ENCODE measurements around the gene TOP2A.
A peak's percentile ranks its signal among the peaks of the same experiment; 100 is the strongest.
"Not testable (repeated sequence)": the region's sequence is repeated elsewhere in the genome, so short reads cannot be mapped to it uniquely, and the experiment has no call there.

TOP2A gene

DNA sequence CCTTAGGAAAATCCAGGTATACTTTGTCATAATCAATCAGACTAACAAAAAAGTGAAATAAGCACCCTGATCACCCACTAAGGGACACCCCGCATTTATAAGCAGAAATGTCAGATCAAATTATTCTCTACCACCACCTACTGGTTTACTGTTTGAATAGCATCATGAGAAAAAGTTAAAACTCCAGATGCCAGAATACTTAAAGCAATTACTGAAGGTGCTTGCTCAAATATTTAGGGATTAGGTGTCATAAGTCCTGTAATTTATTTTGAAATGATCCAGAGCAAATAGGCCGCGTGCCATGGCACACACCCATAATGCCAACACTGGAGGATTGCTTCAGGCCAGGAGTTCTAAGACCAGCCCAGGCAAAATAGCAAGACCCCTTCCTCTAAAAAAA lies 2.3 kb downstream of the TOP2A start:
- H3K36me3 ChIP-seq, result peaks cover 57% of the 10 kb centered on the region

DNA sequence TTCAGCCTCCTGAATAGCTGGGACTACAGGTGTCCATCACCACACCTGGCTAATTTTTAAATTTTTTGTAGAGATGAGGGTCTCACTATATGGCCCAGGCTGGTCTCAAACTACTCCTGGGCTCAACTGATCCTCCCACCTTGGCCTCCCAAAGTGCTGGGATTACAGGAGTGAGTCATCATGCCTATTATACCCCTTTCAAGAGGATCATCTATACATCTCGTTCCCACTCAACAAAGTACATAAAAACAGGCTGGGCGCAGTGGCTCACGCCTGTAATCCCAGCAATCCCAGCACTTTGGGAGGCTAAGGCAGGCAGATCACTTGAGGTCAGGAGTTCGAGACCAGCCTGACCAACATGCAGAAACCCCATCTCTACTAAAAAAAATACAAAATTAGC lies 3.4 kb downstream of the TOP2A start:
- H3K4me1 ChIP-seq; H3K27me3 ChIP-seq; DNase-seq; H3K4me3 ChIP-seq (ENCODE audit: low read depth, low read length); H3K9me3 ChIP-seq: not testable (repeated sequence)
- H3K36me3 ChIP-seq, result peaks cover 68% of the 10 kb centered on the region

More for the DNA sequence above, 2.3 kb downstream of the TOP2A start:
- Histone ChIP-seq H3K4me1 (peaks cover 4% of the 10 kb centered on the region), H3K27me3 (no peaks in the 10 kb centered on the region), H3K4me3 (ENCODE audit: low read depth, low read length) (peak overlapping the region; percentile 82), H3K9me3 (no peaks in the 10 kb centered on the region)
- no peak for DNase-seq
- TF ChIP-seq, protein P1, sequence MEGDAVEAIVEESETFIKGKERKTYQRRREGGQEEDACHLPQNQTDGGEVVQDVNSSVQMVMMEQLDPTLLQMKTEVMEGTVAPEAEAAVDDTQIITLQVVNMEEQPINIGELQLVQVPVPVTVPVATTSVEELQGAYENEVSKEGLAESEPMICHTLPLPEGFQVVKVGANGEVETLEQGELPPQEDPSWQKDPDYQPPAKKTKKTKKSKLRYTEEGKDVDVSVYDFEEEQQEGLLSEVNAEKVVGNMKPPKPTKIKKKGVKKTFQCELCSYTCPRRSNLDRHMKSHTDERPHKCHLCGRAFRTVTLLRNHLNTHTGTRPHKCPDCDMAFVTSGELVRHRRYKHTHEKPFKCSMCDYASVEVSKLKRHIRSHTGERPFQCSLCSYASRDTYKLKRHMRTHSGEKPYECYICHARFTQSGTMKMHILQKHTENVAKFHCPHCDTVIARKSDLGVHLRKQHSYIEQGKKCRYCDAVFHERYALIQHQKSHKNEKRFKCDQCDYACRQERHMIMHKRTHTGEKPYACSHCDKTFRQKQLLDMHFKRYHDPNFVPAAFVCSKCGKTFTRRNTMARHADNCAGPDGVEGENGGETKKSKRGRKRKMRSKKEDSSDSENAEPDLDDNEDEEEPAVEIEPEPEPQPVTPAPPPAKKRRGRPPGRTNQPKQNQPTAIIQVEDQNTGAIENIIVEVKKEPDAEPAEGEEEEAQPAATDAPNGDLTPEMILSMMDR (IDR thresholded peaks at IDR 0.05; ENCODE audit: low read depth, low read length), result peak; percentile 62

DNA sequence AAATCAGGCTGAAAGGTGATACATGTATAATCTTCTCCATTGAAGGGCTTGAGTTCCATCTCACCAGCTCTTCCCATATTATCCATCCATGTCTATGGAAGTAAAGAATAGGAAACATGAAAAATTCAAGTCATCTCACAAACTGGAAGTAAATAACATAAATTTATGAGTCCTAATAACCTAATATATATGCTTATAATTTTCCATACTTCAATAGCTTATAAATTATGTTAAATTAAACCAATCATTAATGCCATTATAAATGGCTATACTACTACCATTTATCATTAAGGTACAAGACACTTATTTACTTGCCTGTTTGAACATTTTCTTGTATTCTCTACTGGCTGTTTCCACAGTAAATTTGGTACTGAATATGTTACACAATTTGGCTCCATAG lies 4.8 kb downstream of the TOP2A start:
- peaks cover 80% of the 10 kb centered on the region for H3K36me3 ChIP-seq
- no peaks in the 10 kb centered on the region for H3K27me3 ChIP-seq
- DNase-seq, result no peak
- TF ChIP-seq, protein P1 (IDR thresholded peaks at IDR 0.05; ENCODE audit: low read depth, low read length), result no peak
- H3K4me3 ChIP-seq (ENCODE audit: low read depth, low read length), result no peak overlapping the region
- no peaks in the 10 kb centered on the region for H3K9me3 ChIP-seq
- peaks cover 4% of the 10 kb centered on the region for H3K4me1 ChIP-seq

DNA sequence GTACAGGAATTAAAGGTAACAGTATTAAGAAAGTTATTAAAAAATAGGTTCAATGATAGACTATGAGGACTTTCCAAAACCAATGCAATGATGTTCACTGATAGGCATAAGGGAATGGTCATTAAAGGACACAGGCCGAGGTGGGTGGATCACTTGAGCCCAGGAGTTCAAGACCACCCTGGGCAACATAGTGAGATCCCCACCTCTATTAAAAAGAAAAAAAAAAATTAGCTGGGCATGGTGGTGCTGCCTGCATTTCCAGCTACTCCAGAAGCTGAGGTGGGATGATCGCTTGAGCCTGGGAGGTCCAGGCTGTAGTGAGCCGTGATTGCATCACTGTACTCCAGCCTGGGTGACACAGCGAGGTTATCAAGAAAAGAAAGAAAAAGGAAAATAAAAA lies 5.9 kb downstream of the TOP2A start:
- Histone ChIP-seq H3K36me3 (peaks cover 90% of the 10 kb centered on the region), H3K4me1 (peaks cover 4% of the 10 kb centered on the region), H3K27me3 (no peaks in the 10 kb centered on the region), H3K4me3 (ENCODE audit: low read depth, low read length) (no peak overlapping the region), H3K9me3 (no peaks in the 10 kb centered on the region)
- DNase-seq, result no peak
- TF ChIP-seq, protein P1 (IDR thresholded peaks at IDR 0.05; ENCODE audit: low read depth, low read length), result no peak

DNA sequence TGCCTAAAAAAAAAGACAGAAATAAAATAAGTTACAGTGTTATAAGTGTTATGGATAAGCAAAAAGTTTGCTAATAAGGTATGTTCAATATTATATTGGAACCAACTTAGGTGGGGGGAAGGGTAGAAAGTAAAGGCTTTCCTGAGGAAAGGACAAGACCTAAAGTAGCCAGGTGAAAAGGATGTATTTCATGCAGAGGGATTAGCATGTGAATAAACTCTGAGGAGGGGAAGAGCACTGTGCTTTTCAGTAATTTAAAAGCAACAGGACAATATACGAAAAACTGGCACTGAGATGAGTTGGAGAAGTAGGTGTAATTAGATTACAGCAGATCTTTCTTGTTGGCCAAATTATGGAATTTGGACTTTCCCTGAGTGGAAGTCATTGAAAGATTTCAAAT lies 7.6 kb downstream of the TOP2A start:
- H3K36me3 ChIP-seq, result peaks cover 94% of the 10 kb centered on the region
- no peaks in the 10 kb centered on the region for H3K9me3 ChIP-seq
- H3K27me3 ChIP-seq, result no peaks in the 10 kb centered on the region
- no peaks in the 10 kb centered on the region for H3K4me1 ChIP-seq
- DNase-seq, result no peak
- TF ChIP-seq, protein P1 (IDR thresholded peaks at IDR 0.05; ENCODE audit: low read depth, low read length), result no peak
- no peak overlapping the region for H3K4me3 ChIP-seq (ENCODE audit: low read depth, low read length)

DNA sequence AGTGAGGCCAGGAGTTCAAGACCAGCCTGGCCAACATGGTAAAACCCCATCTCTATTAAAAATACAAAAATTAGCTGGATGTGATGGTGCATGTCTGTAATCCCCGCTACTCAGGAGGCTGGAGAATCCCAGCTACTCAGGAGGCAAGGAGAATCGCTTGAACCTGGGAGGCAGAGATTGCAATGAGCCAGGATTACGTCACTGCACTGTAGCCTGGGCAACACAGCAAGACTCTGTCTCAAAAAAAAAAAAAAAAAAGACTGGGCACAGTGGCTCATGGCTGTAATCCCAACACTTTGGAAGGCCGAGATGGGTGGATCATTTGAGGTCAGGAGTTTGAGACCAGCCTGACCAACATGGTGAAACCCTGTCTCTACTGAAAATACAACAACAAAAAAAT lies 8.2 kb downstream of the TOP2A start:
- H3K4me3 ChIP-seq (ENCODE audit: low read depth, low read length); H3K27me3 ChIP-seq; H3K9me3 ChIP-seq; DNase-seq; H3K4me1 ChIP-seq: not testable (repeated sequence)
- H3K36me3 ChIP-seq, result peaks cover 97% of the 10 kb centered on the region

DNA sequence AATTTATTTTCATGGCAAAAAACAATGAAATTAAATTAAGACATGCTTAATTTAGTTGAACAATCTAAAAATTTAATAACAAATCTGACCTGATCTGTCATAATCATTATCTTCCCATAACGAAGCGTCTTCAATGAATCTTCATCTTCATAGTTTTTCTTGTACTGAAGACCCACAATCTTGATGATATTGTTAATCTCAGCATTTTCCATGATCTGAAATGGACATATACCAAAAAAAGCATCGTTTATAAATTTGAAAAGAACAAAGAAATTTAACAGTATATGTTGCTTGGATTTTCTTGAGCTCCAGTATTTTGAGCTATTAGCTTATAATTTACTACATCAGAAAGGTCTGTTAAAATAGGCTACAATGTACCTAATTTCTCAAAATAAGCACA lies 10.2 kb downstream of the TOP2A start:
- DNase-seq, result no peak
- Histone ChIP-seq H3K4me1 (no peaks in the 10 kb centered on the region), H3K4me3 (ENCODE audit: low read depth, low read length) (no peak overlapping the region), H3K9me3 (no peaks in the 10 kb centered on the region), H3K36me3 (peaks cover 97% of the 10 kb centered on the region), H3K27me3 (no peaks in the 10 kb centered on the region)
- TF ChIP-seq, protein P1 (IDR thresholded peaks at IDR 0.05; ENCODE audit: low read depth, low read length), result no peak
